ENCODE results near the gene OPN1MW. TPM values are rescaled to one million over a fixed set of nuclear protein-coding genes. Genes with fewer than 3 reads are reported as not detected.
"Not testable (repeated sequence)": the region's sequence is repeated elsewhere in the genome, so short reads cannot be mapped to it uniquely, and the experiment has no call there.

The OPN1MW gene
- total and polyA plus RNA-seq, 2 of the 4 experiments (the other 2 are of a cell fraction): not detected

DNA sequence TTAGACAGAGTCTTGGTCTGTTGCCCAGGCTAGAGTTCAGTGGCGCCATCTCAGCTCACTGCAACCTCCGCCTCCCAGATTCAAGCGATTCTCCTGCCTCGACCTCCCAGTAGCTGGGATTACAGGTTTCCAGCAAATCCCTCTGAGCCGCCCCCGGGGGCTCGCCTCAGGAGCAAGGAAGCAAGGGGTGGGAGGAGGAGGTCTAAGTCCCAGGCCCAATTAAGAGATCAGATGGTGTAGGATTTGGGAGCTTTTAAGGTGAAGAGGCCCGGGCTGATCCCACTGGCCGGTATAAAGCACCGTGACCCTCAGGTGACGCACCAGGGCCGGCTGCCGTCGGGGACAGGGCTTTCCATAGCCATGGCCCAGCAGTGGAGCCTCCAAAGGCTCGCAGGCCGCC lies 37.1 kb downstream of the OPN1MW start, which contains the start of gene OPN1MW2:
TSS of gene OPN1MW2 (plus strand) at position 301 of the 400 bp plus-strand sequence. CDS start at position 361, 60 bp downstream.
- H3K23ac ChIP-seq (ENCODE audit: low read depth, low read length); CTCF ChIA-PET; H2AK5ac ChIP-seq (ENCODE audit: low read depth, low read length); BruUV-seq (replicated peaks); H3K27me3 ChIP-seq (ENCODE audit: control insufficient read depth, insufficient read depth, low read length); H3K4me1 ChIP-seq (ENCODE audit: control insufficient read depth, insufficient read depth, low read length); in situ Hi-C loops (cut with MboI; ENCODE audit: low sequenced_read_pairs); H3K9me3 ChIP-seq (ENCODE audit: control insufficient read depth, insufficient read depth, low read length); H3K79me1 ChIP-seq (ENCODE audit: low read depth in 1 of 2, low read length in 2 of 2); H3K36me3 ChIP-seq (ENCODE audit: control insufficient read depth, insufficient read depth, low read length); dilution Hi-C loops (cut with HindIII; ENCODE audit: low sequenced_read_pairs, unreplicated experiment); H2AFZ ChIP-seq (replicated peaks; ENCODE audit: low read length, poor library complexity); H3K9me1 ChIP-seq (ENCODE audit: insufficient read depth, low read length); H3K4me3 ChIP-seq (ENCODE audit: insufficient read depth, low read depth, low read length); H3K18ac ChIP-seq (ENCODE audit: low read depth, low read length); H2AK9ac ChIP-seq (replicated peaks; ENCODE audit: low read depth, low read length, poor library complexity); H3K56ac ChIP-seq (ENCODE audit: extremely low read depth, insufficient read depth, low read length); POLR2A ChIA-PET (ENCODE audit: unreplicated experiment); H3K9ac ChIP-seq (ENCODE audit: low read depth, low read length); H4K91ac ChIP-seq (ENCODE audit: insufficient read depth, low read depth, low read length); H2BK120ac ChIP-seq (ENCODE audit: low read depth, low read length); H3K14ac ChIP-seq (replicated peaks; ENCODE audit: low read depth, low read length); H4K5ac ChIP-seq (ENCODE audit: low read depth, low read length); H2BK5ac ChIP-seq (ENCODE audit: low read depth, low read length, poor library complexity, severe bottlenecking); H2BK15ac ChIP-seq (ENCODE audit: low read depth, low read length); H3K4me2 ChIP-seq (ENCODE audit: low read depth, low read length); H4K8ac ChIP-seq (ENCODE audit: low read depth in 2 of 2, low read length in 2 of 2); H2BK20ac ChIP-seq (ENCODE audit: low read depth, low read length); H4K20me1 ChIP-seq (ENCODE audit: insufficient read depth, low read length); ATAC-seq (ENCODE audit: low read depth); H3K4ac ChIP-seq (ENCODE audit: low read depth, low read length); DNase-seq; H3K27ac ChIP-seq (ENCODE audit: insufficient read depth, low read length); intact Hi-C loops (cut with micrococcal nuclease): not testable (repeated sequence)
- no CpG with 5 or more reads among the region's 16 CpGs for WGBS, 2 experiments (ENCODE audit: extremely low coverage in 2 of 2, insufficient read length in 1 of 2)

DNA sequence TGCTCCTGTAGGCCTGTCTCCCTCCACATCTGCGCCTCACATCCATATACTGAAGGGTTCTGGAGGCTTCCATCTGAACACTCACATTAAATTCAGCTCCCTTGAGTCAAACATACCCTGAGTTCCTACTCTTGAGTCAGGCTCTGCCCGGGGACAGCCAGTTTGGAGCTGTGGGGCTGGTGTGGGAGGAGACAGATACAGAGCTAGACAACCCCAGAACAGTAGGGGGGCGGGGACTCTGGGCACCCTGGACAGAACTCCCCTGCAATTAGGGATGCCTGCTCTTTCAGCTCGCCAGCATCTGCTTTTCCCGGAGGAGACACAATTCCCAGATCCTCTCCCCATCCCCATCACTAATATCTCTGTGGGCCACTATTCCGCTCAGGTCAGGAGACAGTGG lies 42.9 kb downstream of the OPN1MW start:
- H3K4me3 ChIP-seq (ENCODE audit: insufficient read depth, low read depth, low read length); H2BK120ac ChIP-seq (ENCODE audit: low read depth, low read length); H4K91ac ChIP-seq (ENCODE audit: insufficient read depth, low read depth, low read length); in situ Hi-C loops (cut with MboI; ENCODE audit: low sequenced_read_pairs); H3K27me3 ChIP-seq (ENCODE audit: control insufficient read depth, insufficient read depth, low read length); H2BK15ac ChIP-seq (ENCODE audit: low read depth, low read length); H3K4ac ChIP-seq (ENCODE audit: low read depth, low read length); H3K79me1 ChIP-seq (ENCODE audit: low read depth in 1 of 2, low read length in 2 of 2); H3K9me3 ChIP-seq (ENCODE audit: control insufficient read depth, insufficient read depth, low read length); BruUV-seq (replicated peaks); H2AK5ac ChIP-seq (ENCODE audit: low read depth, low read length); H4K5ac ChIP-seq (ENCODE audit: low read depth, low read length); H3K4me1 ChIP-seq (ENCODE audit: control insufficient read depth, insufficient read depth, low read length); H2AK9ac ChIP-seq (replicated peaks; ENCODE audit: low read depth, low read length, poor library complexity); H4K20me1 ChIP-seq (ENCODE audit: insufficient read depth, low read length); H3K27ac ChIP-seq (ENCODE audit: insufficient read depth, low read length); H3K4me2 ChIP-seq (ENCODE audit: low read depth, low read length); intact Hi-C loops (cut with micrococcal nuclease); H3K14ac ChIP-seq (replicated peaks; ENCODE audit: low read depth, low read length); H3K9ac ChIP-seq (ENCODE audit: low read depth, low read length); H3K23ac ChIP-seq (ENCODE audit: low read depth, low read length); dilution Hi-C loops (cut with HindIII; ENCODE audit: low sequenced_read_pairs, unreplicated experiment); DNase-seq; H2BK5ac ChIP-seq (ENCODE audit: low read depth, low read length, poor library complexity, severe bottlenecking); POLR2A ChIA-PET (ENCODE audit: unreplicated experiment); H2BK20ac ChIP-seq (ENCODE audit: low read depth, low read length); H3K36me3 ChIP-seq (ENCODE audit: control insufficient read depth, insufficient read depth, low read length); ATAC-seq (ENCODE audit: low read depth); H2AFZ ChIP-seq (replicated peaks; ENCODE audit: low read length, poor library complexity); CTCF ChIA-PET; H3K56ac ChIP-seq (ENCODE audit: extremely low read depth, insufficient read depth, low read length); H4K8ac ChIP-seq (ENCODE audit: low read depth in 2 of 2, low read length in 2 of 2); H3K18ac ChIP-seq (ENCODE audit: low read depth, low read length); H3K9me1 ChIP-seq (ENCODE audit: insufficient read depth, low read length): not testable (repeated sequence)
- no CpG with 5 or more reads among the region's 6 CpGs for WGBS, 2 experiments (ENCODE audit: extremely low coverage in 2 of 2, insufficient read length in 1 of 2)

Data from IMR-90 (cell line).